HepG2 (cell line): ENCODE results near the gene LDLR. TPM values are rescaled to one million over a fixed set of nuclear protein-coding genes. Genes with fewer than 3 reads are reported as not detected.

Experiments used
- ATF6 ChIP-seq: sonication (generic); formaldehyde crosslinking; conservative IDR thresholded peaks from 2 replicates; pipeline ENCODE4 v1.4.0; 2020; ENCODE audit warnings: missing genetic modification reagents
- ETV6 ChIP-seq: sonication (generic); formaldehyde crosslinking; conservative IDR thresholded peaks from 2 replicates; pipeline ENCODE4 v1.4.0; 2020; ENCODE audit warnings: missing genetic modification reagents
- HIVEP1 ChIP-seq: sonication (generic); formaldehyde crosslinking; IDR thresholded peaks from 2 replicates; pipeline ENCODE4 v1.4.0; 2020; ENCODE audit warnings: mild to moderate bottlenecking, missing genetic modification reagents
- ISL2 ChIP-seq: sonication (generic); formaldehyde crosslinking; IDR thresholded peaks from 2 replicates; pipeline ENCODE4 v1.5.0; 2020; ENCODE audit warnings: missing genetic modification reagents
- KDM4B ChIP-seq: sonication (generic); formaldehyde crosslinking; IDR thresholded peaks from 2 replicates; pipeline ENCODE4 v1.4.0; 2020; ENCODE audit warnings: missing genetic modification reagents
- MBD4 ChIP-seq: IDR thresholded peaks from 2 replicates; pipeline ENCODE4 v1.6.1; 2012; ENCODE audit warnings: low read length, inconsistent platforms, borderline replicate concordance
- ZC3H13 ChIP-seq: sonication (generic); formaldehyde crosslinking; IDR thresholded peaks from 2 replicates; pipeline ENCODE4 v1.8.1; 2023; ENCODE audit warnings: mild to moderate bottlenecking, missing genetic modification reagents, moderate library complexity
- ZFP36L1 ChIP-seq: sonication (generic); formaldehyde crosslinking; IDR thresholded peaks from 2 replicates; pipeline ENCODE4 v1.8.0; 2022; ENCODE audit warnings: mild to moderate bottlenecking, missing genetic modification reagents, moderate library complexity
- ZNF460 ChIP-seq: sonication (generic); formaldehyde crosslinking; IDR thresholded peaks from 2 replicates; pipeline ENCODE4 v1.5.1; 2020; ENCODE audit warnings: missing genetic modification reagents, mild to moderate bottlenecking, borderline replicate concordance
- ZNF614 ChIP-seq: IDR thresholded peaks from 2 replicates; pipeline ENCODE4 v1.6.1; 2018; ENCODE audit warnings: missing biosample characterization, missing genetic modification reagents, inconsistent platforms, borderline replicate concordance
- ZNF75D ChIP-seq: sonication (generic); formaldehyde crosslinking; IDR thresholded peaks from 2 replicates; pipeline ENCODE4 v1.8.1; 2023; ENCODE audit warnings: missing genetic modification reagents, mild to moderate bottlenecking, borderline replicate concordance
- ZNF761 ChIP-seq: sonication (generic); formaldehyde crosslinking; conservative IDR thresholded peaks from 2 replicates; pipeline ENCODE4 v1.4.0; 2020; ENCODE audit warnings: mild to moderate bottlenecking, missing genetic modification reagents
- polyA plus RNA-seq, 8 experiments: library from polyadenylated mRNA; depleted of rRNA in 3 of 8; stranded (reverse) in 7 of 8; unstranded in 1 of 8; fragments of >200 nt; fragmentation: Illumina TruSeq in 4 of 8; extraction: Trizol in 4 of 8; gene quantifications; 2 replicates each; pipeline versions ENCODE4 v1.2.1 to v1.2.3, GENCODE V29; 2011 to 2016; ENCODE audit warnings: low read depth in 4 of 8, missing spikeins in 1 of 8, mixed read lengths in 1 of 8; ENCODE audit not compliant: insufficient read depth in 1 of 8
- total RNA-seq, 5 experiments: library from RNA; depleted of rRNA; stranded (reverse); fragments of >200 nt; fragmentation: Illumina TruSeq; extraction: Trizol; gene quantifications; 2 replicates each; pipeline ENCODE4 v1.2.3, GENCODE V29; 2016; ENCODE audit warnings: low read depth in 1 of 5
- TF ChIP-seq, protein P1 (sequence below): sonication (generic); formaldehyde crosslinking; IDR thresholded peaks from 2 replicates; pipeline ENCODE4 v1.4.0; 2020; ENCODE audit warnings: missing genetic modification reagents, borderline replicate concordance
- TF ChIP-seq, protein P2 (sequence below), 2 experiments: sonication (generic) in 1 of 2; formaldehyde crosslinking in 1 of 2; IDR thresholded peaks; 2 replicates each; pipeline versions ENCODE4 v1.6.1 to v1.9.0; 2014 to 2022; ENCODE audit warnings: antibody characterized with exemption in 1 of 2, borderline replicate concordance in 1 of 2, inconsistent platforms in 1 of 2, low read depth in 1 of 2, missing genetic modification reagents in 1 of 2

LDLR gene
- total and polyA plus RNA-seq, 2 of the 13 experiments (the other 11 are each of a cell fraction or from before 2014, with no cell fraction given) = 51.6 to 92.5 TPM

- peak; percentile 35; the same call in 1 of the 2 replicates for TF ChIP-seq ZNF761 (CRISPR knock-in tag)
- no peak for TF ChIP-seq KDM4B (CRISPR knock-in tag)
- peak; percentile 22 for TF ChIP-seq ISL2 (CRISPR knock-in tag)
- TF ChIP-seq ZNF460 (CRISPR knock-in tag) = no peak
- no peak for TF ChIP-seq MBD4
- TF ChIP-seq HIVEP1 (CRISPR knock-in tag) = peak; percentile 34; the same call in 1 of the 2 replicates
- TF ChIP-seq ZC3H13 (CRISPR knock-in tag) = peak; percentile 46; the same call in 1 of the 2 replicates
- TF ChIP-seq ZNF75D (CRISPR knock-in tag) = no peak
- TF ChIP-seq ETV6 (CRISPR knock-in tag) = no peak
- TF ChIP-seq, protein P1, sequence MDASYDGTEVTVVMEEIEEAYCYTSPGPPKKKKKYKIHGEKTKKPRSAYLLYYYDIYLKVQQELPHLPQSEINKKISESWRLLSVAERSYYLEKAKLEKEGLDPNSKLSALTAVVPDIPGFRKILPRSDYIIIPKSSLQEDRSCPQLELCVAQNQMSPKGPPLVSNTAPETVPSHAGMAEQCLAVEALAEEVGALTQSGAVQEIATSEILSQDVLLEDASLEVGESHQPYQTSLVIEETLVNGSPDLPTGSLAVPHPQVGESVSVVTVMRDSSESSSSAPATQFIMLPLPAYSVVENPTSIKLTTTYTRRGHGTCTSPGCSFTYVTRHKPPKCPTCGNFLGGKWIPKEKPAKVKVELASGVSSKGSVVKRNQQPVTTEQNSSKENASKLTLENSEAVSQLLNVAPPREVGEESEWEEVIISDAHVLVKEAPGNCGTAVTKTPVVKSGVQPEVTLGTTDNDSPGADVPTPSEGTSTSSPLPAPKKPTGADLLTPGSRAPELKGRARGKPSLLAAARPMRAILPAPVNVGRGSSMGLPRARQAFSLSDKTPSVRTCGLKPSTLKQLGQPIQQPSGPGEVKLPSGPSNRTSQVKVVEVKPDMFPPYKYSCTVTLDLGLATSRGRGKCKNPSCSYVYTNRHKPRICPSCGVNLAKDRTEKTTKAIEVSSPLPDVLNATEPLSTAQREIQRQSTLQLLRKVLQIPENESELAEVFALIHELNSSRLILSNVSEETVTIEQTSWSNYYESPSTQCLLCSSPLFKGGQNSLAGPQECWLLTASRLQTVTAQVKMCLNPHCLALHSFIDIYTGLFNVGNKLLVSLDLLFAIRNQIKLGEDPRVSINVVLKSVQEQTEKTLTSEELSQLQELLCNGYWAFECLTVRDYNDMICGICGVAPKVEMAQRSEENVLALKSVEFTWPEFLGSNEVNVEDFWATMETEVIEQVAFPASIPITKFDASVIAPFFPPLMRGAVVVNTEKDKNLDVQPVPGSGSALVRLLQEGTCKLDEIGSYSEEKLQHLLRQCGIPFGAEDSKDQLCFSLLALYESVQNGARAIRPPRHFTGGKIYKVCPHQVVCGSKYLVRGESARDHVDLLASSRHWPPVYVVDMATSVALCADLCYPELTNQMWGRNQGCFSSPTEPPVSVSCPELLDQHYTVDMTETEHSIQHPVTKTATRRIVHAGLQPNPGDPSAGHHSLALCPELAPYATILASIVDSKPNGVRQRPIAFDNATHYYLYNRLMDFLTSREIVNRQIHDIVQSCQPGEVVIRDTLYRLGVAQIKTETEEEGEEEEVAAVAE (CRISPR knock-in tag) = no peak; the same call in 1 of the 2 replicates
- no peak for TF ChIP-seq ZFP36L1
- TF ChIP-seq, protein P2, sequence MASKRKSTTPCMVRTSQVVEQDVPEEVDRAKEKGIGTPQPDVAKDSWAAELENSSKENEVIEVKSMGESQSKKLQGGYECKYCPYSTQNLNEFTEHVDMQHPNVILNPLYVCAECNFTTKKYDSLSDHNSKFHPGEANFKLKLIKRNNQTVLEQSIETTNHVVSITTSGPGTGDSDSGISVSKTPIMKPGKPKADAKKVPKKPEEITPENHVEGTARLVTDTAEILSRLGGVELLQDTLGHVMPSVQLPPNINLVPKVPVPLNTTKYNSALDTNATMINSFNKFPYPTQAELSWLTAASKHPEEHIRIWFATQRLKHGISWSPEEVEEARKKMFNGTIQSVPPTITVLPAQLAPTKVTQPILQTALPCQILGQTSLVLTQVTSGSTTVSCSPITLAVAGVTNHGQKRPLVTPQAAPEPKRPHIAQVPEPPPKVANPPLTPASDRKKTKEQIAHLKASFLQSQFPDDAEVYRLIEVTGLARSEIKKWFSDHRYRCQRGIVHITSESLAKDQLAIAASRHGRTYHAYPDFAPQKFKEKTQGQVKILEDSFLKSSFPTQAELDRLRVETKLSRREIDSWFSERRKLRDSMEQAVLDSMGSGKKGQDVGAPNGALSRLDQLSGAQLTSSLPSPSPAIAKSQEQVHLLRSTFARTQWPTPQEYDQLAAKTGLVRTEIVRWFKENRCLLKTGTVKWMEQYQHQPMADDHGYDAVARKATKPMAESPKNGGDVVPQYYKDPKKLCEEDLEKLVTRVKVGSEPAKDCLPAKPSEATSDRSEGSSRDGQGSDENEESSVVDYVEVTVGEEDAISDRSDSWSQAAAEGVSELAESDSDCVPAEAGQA (IDR thresholded peaks at IDR 0.05; ENCODE audit: low read depth) = no peak
- TF ChIP-seq, protein P2 (CRISPR knock-in tag; IDR thresholded peaks at IDR 0.05; ENCODE audit: borderline replicate concordance) = no peak
- no peak for TF ChIP-seq ATF6 (CRISPR knock-in tag)
- no peak for TF ChIP-seq ZNF614 (CRISPR knock-in tag)
Measured at GRCh38 chr19:11142528-11143171, 53.4 kb downstream of the LDLR start (continued).
